Measurements from ENCODE around the gene CX3CR1.

GRCh38 chr3:39325236-39325635 lies 45.4 kb upstream of the CX3CR1 start:
- TF ChIP-seq CTCF (IDR thresholded peaks at IDR 0.05) (no peak), POLR2A (IDR thresholded peaks at IDR 0.05) (no peak)
